Left lung (tissue), 10 donors: ENCODE results near the gene ANKFY1. TPM values are rescaled to one million over a fixed set of nuclear protein-coding genes. Genes with fewer than 3 reads are reported as not detected.
"Not testable (repeated sequence)": the region's sequence is repeated elsewhere in the genome, so short reads cannot be mapped to it uniquely, and the experiment has no call there.

Source experiments
- ATAC-seq: fragments of 200-7000 bp; cut with Tn5 transposase; one replicate; pipeline ENCODE4 v1.9.1; 2020; ENCODE audit warnings: moderate library complexity
- DNase-seq, 4 donors: peaks; one replicate each; pipeline ENCODE4 v3.0.0-alpha.2; 2013 to 2020
- H3K27ac ChIP-seq, 2 donors: fragments of 200-600 bp; sonication (generic) in 1 of 2; one replicate each; pipeline versions ENCODE4 v1.5.0 to v1.8.0; 2020 to 2021
- H3K27me3 ChIP-seq, 2 donors: fragments of 200-600 bp; sonication (generic) in 1 of 2; one replicate each; pipeline versions ENCODE4 v1.5.0 to v1.8.0; 2020 to 2021
- H3K36me3 ChIP-seq, 2 donors: fragments of 200-600 bp; sonication (generic) in 1 of 2; one replicate each; pipeline versions ENCODE4 v1.5.0 to v1.8.0; 2020 to 2021
- H3K4me1 ChIP-seq, 2 donors: fragments of 200-600 bp; one replicate each; pipeline ENCODE4 v1.8.0; 2021
- H3K4me3 ChIP-seq, 2 donors: fragments of 200-600 bp; sonication (generic) in 1 of 2; one replicate each; pipeline versions ENCODE4 v1.5.0 to v1.8.0; 2020 to 2021; ENCODE audit warnings: mild to moderate bottlenecking in 1 of 2
- H3K9me3 ChIP-seq, 2 donors: fragments of 200-600 bp; sonication (generic) in 1 of 2; one replicate each; pipeline versions ENCODE4 v1.5.0 to v1.8.0; 2020 to 2021
- CTCF ChIP-seq, 2 donors: fragments of 200-600 bp; sonication (generic) in 1 of 2; IDR thresholded peaks; one replicate each; pipeline versions ENCODE4 v1.5.0 to v1.8.0; 2021; ENCODE audit warnings: antibody characterized with exemption in 2 of 2
- intact Hi-C, 2 donors: fragments of 100-400 bp; cut with DNase I; formaldehyde crosslinking; loops; one replicate each; pipeline versions ENCODE4 v1.11.2 to v1.14.2; 2022
- polyA plus RNA-seq, 6 donors: library from polyadenylated mRNA; unstranded; fragments of 120-200 nt; gene quantifications; one replicate each; pipeline ENCODE4 v1.2.1, GENCODE V29; 2013; ENCODE audit not compliant: insufficient read length in 6 of 6
- total RNA-seq, 2 donors: library from RNA; stranded (reverse); fragmentation: NEBNext Ultra II Directional; extraction: Animal tissue kit (Norgen Biotek cat#: 25700); gene quantifications; one replicate each; pipeline ENCODE4 v1.2.1, GENCODE V29; 2021
- donor health status: DM: no; HTN: yes; CAD: no.
- donor health status: DM: no; HTN: no; CAD: no.

ANKFY1 gene
- total and polyA plus RNA-seq, 8 donors = 52.9 to 76.9 (median 56.2) TPM

GRCh38 chr17:4266550-4266949 is 2.8 kb upstream of the ANKFY1 start:
- H3K36me3 ChIP-seq = peaks cover 0 to 22% of the 10 kb centered on the region in 2 donors
- intact Hi-C loops = no loop called here
- H3K9me3 ChIP-seq = no peaks in the 10 kb centered on the region
- no peak for TF ChIP-seq CTCF (IDR thresholded peaks at IDR 0.05)
- DNase-seq = no peak
- no peak for ATAC-seq
- H3K4me1 ChIP-seq = peaks cover 14 to 26% of the 10 kb centered on the region in 2 donors
- no peaks in the 10 kb centered on the region for H3K27me3 ChIP-seq
- H3K27ac ChIP-seq = no peak overlapping the region
- no peak overlapping the region for H3K4me3 ChIP-seq

GRCh38 chr17:4262703-4263102 is 1.1 kb downstream of the ANKFY1 start:
- Histone ChIP-seq H3K4me1 (peaks cover 14 to 39% of the 10 kb centered on the region in 2 donors), H3K27me3 (no peaks in the 10 kb centered on the region), H3K27ac (peak overlapping the region in 1 of 2 donors; percentile 87), H3K9me3 (peaks cover 0 to 10% of the 10 kb centered on the region in 2 donors), H3K36me3 (peaks cover 0 to 9% of the 10 kb centered on the region in 2 donors), H3K4me3 (peak overlapping the region; percentile 80 to 94)
- DNase-seq = no peak
- ATAC-seq = no peak
- intact Hi-C loops = no loop called here
- TF ChIP-seq CTCF (IDR thresholded peaks at IDR 0.05) = no peak

- ATAC-seq (no peak), DNase-seq (no peak)
- Histone ChIP-seq H3K9me3 (peaks cover 0 to 10% of the 10 kb centered on the region in 2 donors), H3K4me1 (peaks cover 14 to 50% of the 10 kb centered on the region in 2 donors), H3K27me3 (no peaks in the 10 kb centered on the region), H3K4me3 (no peak overlapping the region), H3K27ac (no peak overlapping the region), H3K36me3 (peaks cover 0 to 9% of the 10 kb centered on the region in 2 donors)
- intact Hi-C loops = no loop called here
- no peak for TF ChIP-seq CTCF (IDR thresholded peaks at IDR 0.05)
Measured at GRCh38 chr17:4261452-4261851, 2.3 kb downstream of the ANKFY1 start.

GRCh38 chr17:4258867-4259266 is 4.9 kb downstream of the ANKFY1 start:
- peaks cover 0 to 9% of the 10 kb centered on the region in 2 donors for H3K36me3 ChIP-seq
- no peak for ATAC-seq

GRCh38 chr17:4256952-4257351 is 6.8 kb downstream of the ANKFY1 start:
- intact Hi-C loops = no loop called here
- no peak for ATAC-seq
- peaks cover 0 to 53% of the 10 kb centered on the region in 2 donors for H3K4me1 ChIP-seq

More at GRCh38 chr17:4258867-4259266, 4.9 kb downstream of the ANKFY1 start:
- H3K4me1 ChIP-seq = peaks cover 10 to 57% of the 10 kb centered on the region in 2 donors
- no peak for DNase-seq
- TF ChIP-seq CTCF (IDR thresholded peaks at IDR 0.05) = no peak
- intact Hi-C loops = no loop called here
- no peaks in the 10 kb centered on the region for H3K27me3 ChIP-seq
- H3K27ac ChIP-seq = no peak overlapping the region
- no peak overlapping the region for H3K4me3 ChIP-seq
- peaks cover 0 to 10% of the 10 kb centered on the region in 2 donors for H3K9me3 ChIP-seq

GRCh38 chr17:4255271-4255670 is 8.5 kb downstream of the ANKFY1 start:
- H3K36me3 ChIP-seq, H3K4me3 ChIP-seq, H3K27me3 ChIP-seq, DNase-seq, H3K27ac ChIP-seq, ATAC-seq, intact Hi-C loops, H3K9me3 ChIP-seq: not testable (repeated sequence)
- H3K4me1 ChIP-seq = peaks cover 0 to 54% of the 10 kb centered on the region in 2 donors

More at GRCh38 chr17:4256952-4257351, 6.8 kb downstream of the ANKFY1 start:
- Histone ChIP-seq H3K27ac (no peak overlapping the region), H3K9me3 (peaks cover 0 to 10% of the 10 kb centered on the region in 2 donors), H3K27me3 (no peaks in the 10 kb centered on the region), H3K36me3 (peaks cover 0 to 9% of the 10 kb centered on the region in 2 donors), H3K4me3 (no peak overlapping the region)
- DNase-seq = no peak
- TF ChIP-seq CTCF (IDR thresholded peaks at IDR 0.05) = no peak
